K562 (cell line): ENCODE results near the gene ANKRD27. TPM values are rescaled to one million over a fixed set of nuclear protein-coding genes. Genes with fewer than 3 reads are reported as not detected.

Experiments used
- AFF4 ChIP-seq: sonication (generic); formaldehyde crosslinking; IDR thresholded peaks from 2 replicates; pipeline ENCODE4 v1.8.0; 2023; ENCODE audit warnings: mild to moderate bottlenecking, missing genetic modification reagents
- CC2D1A ChIP-seq: fragments of 450-650 bp; IDR thresholded peaks from 2 replicates; pipeline ENCODE4 v1.6.1; 2017; ENCODE audit warnings: mild to moderate bottlenecking
- CCAR2 ChIP-seq: fragments of 200-400 bp; formaldehyde crosslinking; IDR thresholded peaks from 2 replicates; pipeline ENCODE4 v1.6.1; 2017; ENCODE audit warnings: mild to moderate bottlenecking, low read depth, low read length
- DEAF1 ChIP-seq: fragments of 450-650 bp; formaldehyde crosslinking; IDR thresholded peaks from 2 replicates; pipeline ENCODE4 v1.4.0; 2020; ENCODE audit warnings: mild to moderate bottlenecking, moderate library complexity
- GABPA ChIP-seq: fragments of 200-800 bp; sonication (Bioruptor generic); conservative IDR thresholded peaks from 2 replicates; pipeline ENCODE4 v1.6.1; 2016; ENCODE audit warnings: low read depth, missing genetic modification characterization, missing compliant biosample characterization
- JUN ChIP-seq, 2 experiments: sonication (generic) in 1 of 2; formaldehyde crosslinking in 1 of 2; IDR thresholded peaks; 2 replicates each; pipeline versions ENCODE4 v1.6.1 to v1.8.0; 2012 to 2022; ENCODE audit warnings: borderline replicate concordance in 2 of 2, mild to moderate bottlenecking in 2 of 2, improper control_type of control experiment in 1 of 2, low read depth in 1 of 2, low read length in 1 of 2, missing genetic modification reagents in 1 of 2
- MYNN ChIP-seq, 2 experiments: sonication (generic); formaldehyde crosslinking in 1 of 2; IDR thresholded peaks; 2 replicates each; pipeline versions ENCODE4 v1.5.0 to v1.6.1; 2016 to 2020; ENCODE audit warnings: antibody characterized with exemption in 1 of 2, missing genetic modification reagents in 1 of 2
- NR0B1 ChIP-seq: fragments of 450-650 bp; IDR thresholded peaks from one replicate; pipeline ENCODE4 v1.6.1; 2018; ENCODE audit warnings: mild to moderate bottlenecking, moderate library complexity; ENCODE audit not compliant: partially characterized antibody
- PHF20 ChIP-seq: fragments of 450-650 bp; IDR thresholded peaks from 2 replicates; pipeline ENCODE4 v1.6.1; 2018; ENCODE audit not compliant: partially characterized antibody
- RUNX1 ChIP-seq: sonication (generic); IDR thresholded peaks from 2 replicates; pipeline ENCODE4 v1.6.1; 2016; ENCODE audit warnings: antibody characterized with exemption, low read depth
- SMARCC2 ChIP-seq: fragments of 450-650 bp; IDR thresholded peaks from 2 replicates; pipeline ENCODE4 v1.6.1; 2017; ENCODE audit warnings: antibody characterized with exemption, moderate library complexity, mild to moderate bottlenecking, low read depth
- TFAP4 ChIP-seq: sonication (generic); formaldehyde crosslinking; IDR thresholded peaks from 2 replicates; pipeline ENCODE4 v1.8.0; 2022; ENCODE audit warnings: missing genetic modification reagents, mild to moderate bottlenecking, moderate library complexity, borderline replicate concordance
- UBTF ChIP-seq, 2 experiments: IDR thresholded peaks; 2 replicates each; pipeline ENCODE4 v1.6.1; 2012; ENCODE audit warnings: improper control_type of control experiment in 2 of 2, low read depth in 2 of 2, low read length in 2 of 2, borderline replicate concordance in 1 of 2
- ZFP1 ChIP-seq: fragments of 450-650 bp; formaldehyde crosslinking; IDR thresholded peaks from 2 replicates; pipeline ENCODE4 v1.4.0; 2020; ENCODE audit warnings: mild to moderate bottlenecking, mixed read lengths
- ZNF253 ChIP-seq: fragments of 250-450 bp; sonication (Bioruptor Pico); conservative IDR thresholded peaks from 2 replicates; pipeline ENCODE4 v1.6.1; 2021; ENCODE audit warnings: mild to moderate bottlenecking
- polyA plus RNA-seq, 8 experiments: library from polyadenylated mRNA; depleted of rRNA in 4 of 8; stranded (reverse) in 5 of 8; unstranded in 3 of 8; fragments of >200 nt; fragmentation: Nextera tagmentation in 2 of 8; fragmentation: Illumina TruSeq in 1 of 8; extraction: Ambion mirVana in 2 of 8; extraction: Trizol in 1 of 8; gene quantifications; 2 replicates each; pipeline versions ENCODE4 v1.2.1 to v1.2.3, GENCODE V29; 2011 to 2014; ENCODE audit warnings: inconsistent platforms in 1 of 8, missing spikeins in 1 of 8
- total RNA-seq, 7 experiments: library from RNA; depleted of rRNA in 6 of 7; stranded (reverse); fragments of >200 nt in 6 of 7; fragmentation: Illumina TruSeq in 2 of 7; extraction: Trizol in 2 of 7; gene quantifications; 2 replicates each; pipeline versions ENCODE4 v1.2.1 to v1.2.3, GENCODE V29; 2011 to 2021; ENCODE audit warnings: low replicate concordance in 1 of 7

The ANKRD27 gene
- total and polyA plus RNA-seq, 9 of the 15 experiments (the other 6 are each of a cell fraction or from before 2014, with no cell fraction given), result 5.3 to 71.3 (median 54.2) TPM

GRCh38 chr19:32580901-32581704 lies 93.9 kb downstream of the ANKRD27 start, which contains the start of gene PDCD5 (continued):
- TF ChIP-seq CCAR2 (no peak), ZFP1 (CRISPR knock-in tag) (no peak), NR0B1 (no peak), MYNN (IDR thresholded peaks at IDR 0.05) (no peak), MYNN (CRISPR knock-in tag; IDR thresholded peaks at IDR 0.05) (no peak), UBTF (IDR thresholded peaks at IDR 0.05; ENCODE audit: borderline replicate concordance in 1 of 2, low read depth in 2 of 2, low read length in 2 of 2) (peak in 1 of 2 experiments; percentile 45; a peak in 1 of 4 replicates), PHF20 (no peak), DEAF1 (CRISPR knock-in tag) (no peak), CC2D1A (no peak), GABPA (no peak), ZNF253 (CRISPR knock-in tag) (no peak), SMARCC2 (no peak), JUN (IDR thresholded peaks at IDR 0.05; ENCODE audit: borderline replicate concordance, low read depth, low read length) (no peak; the same call in 1 of the 2 replicates), JUN (CRISPR knock-in tag; IDR thresholded peaks at IDR 0.05; ENCODE audit: borderline replicate concordance) (0 out of 2 replicates have a peak, but pooled peaks have one; percentile 21), TFAP4 (peak; percentile 43; the same call in 1 of the 2 replicates), AFF4 (no peak), RUNX1 (no peak)
